ENCODE results near the gene LTBP1.

Gene LTBP1

GRCh38 chr2:33391529-33392255 lies 444.9 kb downstream of the LTBP1 start:
- DNase-seq: no peak

- DNase-seq: no peak
Observed at GRCh38 chr2:33392366-33392765, 445.6 kb downstream of the LTBP1 start.

GRCh38 chr2:33395034-33395433 lies 448.3 kb downstream of the LTBP1 start:
- no peak for DNase-seq

- DNase-seq: peak; percentile 73
Observed at GRCh38 chr2:33395655-33396249, 449.0 kb downstream of the LTBP1 start.

- DNase-seq: no peak
Observed at GRCh38 chr2:33404321-33404720, 457.6 kb downstream of the LTBP1 start.

- DNase-seq: no peak
Observed at GRCh38 chr2:33406622-33407021, 459.9 kb downstream of the LTBP1 start.

- DNase-seq: no peak
Observed at GRCh38 chr2:33408109-33408508, 461.4 kb downstream of the LTBP1 start.

- no peak for DNase-seq
Observed at GRCh38 chr2:33409417-33409955, 462.7 kb downstream of the LTBP1 start.

GRCh38 chr2:33411765-33412164 lies 465.0 kb downstream of the LTBP1 start:
- DNase-seq: peak; percentile 82

- DNase-seq: peak; percentile 75
Observed at GRCh38 chr2:33412920-33413319, 466.2 kb downstream of the LTBP1 start.

- no peak for DNase-seq
Observed at GRCh38 chr2:33419581-33420200, 472.9 kb downstream of the LTBP1 start.

- no peak for DNase-seq
Observed at GRCh38 chr2:33420726-33421125, 474.0 kb downstream of the LTBP1 start.

GRCh38 chr2:33421820-33422219 lies 475.1 kb downstream of the LTBP1 start:
- DNase-seq: no peak

GRCh38 chr2:33425161-33425560 lies 478.4 kb downstream of the LTBP1 start:
- DNase-seq: no peak

GRCh38 chr2:33425586-33426031 lies 478.9 kb downstream of the LTBP1 start:
- peak; percentile 38 for DNase-seq

- peak; percentile 75 for DNase-seq
Observed at GRCh38 chr2:33426666-33427231, 480.0 kb downstream of the LTBP1 start.

- no peak for DNase-seq
Observed at GRCh38 chr2:33430077-33430476, 483.3 kb downstream of the LTBP1 start.

- DNase-seq: no peak
Observed at GRCh38 chr2:33430856-33431255, 484.1 kb downstream of the LTBP1 start.

- DNase-seq: no peak
Observed at GRCh38 chr2:33432871-33433270, 486.1 kb downstream of the LTBP1 start.

GRCh38 chr2:33433279-33434235 lies 486.8 kb downstream of the LTBP1 start:
- DNase-seq: no peak

- no peak for DNase-seq
Observed at GRCh38 chr2:33435518-33435917, 488.8 kb downstream of the LTBP1 start.

GRCh38 chr2:33436083-33436482 lies 489.3 kb downstream of the LTBP1 start:
- no peak for DNase-seq

Measured in fibroblast of skin of scalp (primary cell).